CD4-positive, CD25-positive, alpha-beta regulatory T cell (primary cell): ENCODE results near the gene PROSER3. TPM values are rescaled to one million over a fixed set of nuclear protein-coding genes. Genes with fewer than 3 reads are reported as not detected.
A peak's percentile ranks its signal among the peaks of the same experiment; 100 is the strongest.

Experiments
- ATAC-seq, 2 donors: fragments of 150-1000 bp; cut with Tn5 transposase; one replicate each; pipeline ENCODE4 v1.10.0; 2021; ENCODE audit warnings: low read depth in 2 of 2, moderate number of reproducible peaks in 2 of 2, moderate library complexity in 1 of 2
- DNase-seq, 3 donors: peaks; one replicate each; pipeline versions ENCODE4 v3.0.0 to v3.0.0-alpha.2; 2012 to 2022; ENCODE audit warnings: mixed read lengths in 1 of 3
- H3K27ac ChIP-seq: one replicate; pipeline ENCODE4 v1.7.0; 2013; ENCODE audit warnings: mild to moderate bottlenecking, low read length; ENCODE audit not compliant: insufficient read depth, poor library complexity, severe bottlenecking
- H3K27me3 ChIP-seq: one replicate; pipeline ENCODE4 v1.7.0; 2013; ENCODE audit warnings: low read length; ENCODE audit not compliant: control insufficient read depth, insufficient read depth
- H3K36me3 ChIP-seq: one replicate; pipeline ENCODE4 v1.7.0; 2013; ENCODE audit warnings: mild to moderate bottlenecking, low read length, moderate library complexity; ENCODE audit not compliant: control insufficient read depth, insufficient read depth
- H3K4me1 ChIP-seq: 2 replicates; pipeline ENCODE4 v1.7.0; 2013; ENCODE audit warnings: mild to moderate bottlenecking, low read length; ENCODE audit not compliant: insufficient read depth, control insufficient read depth, poor library complexity, severe bottlenecking
- H3K4me3 ChIP-seq: one replicate; pipeline ENCODE4 v1.7.0; 2013; ENCODE audit warnings: low read depth, mild to moderate bottlenecking, low read length, moderate library complexity
- H3K9me3 ChIP-seq, 2 experiments: 1 replicate in 1 of 2; 2 replicates in 1 of 2; pipeline ENCODE4 v1.7.0; 2013; ENCODE audit warnings: low read length in 2 of 2, mild to moderate bottlenecking in 1 of 2, moderate library complexity in 1 of 2; ENCODE audit not compliant: control insufficient read depth in 2 of 2
- H3K27ac Mint-ChIP-seq, 3 donors: one replicate each; pipeline ENCODE4 v1.8.0; 2020 to 2022; ENCODE audit warnings: mild to moderate bottlenecking in 3 of 3, mixed read lengths in 3 of 3, moderate library complexity in 2 of 3
- H3K27me3 Mint-ChIP-seq: one replicate; pipeline ENCODE4 v1.8.0; 2022; ENCODE audit warnings: mild to moderate bottlenecking, mixed read lengths
- H3K36me3 Mint-ChIP-seq: one replicate; pipeline ENCODE4 v1.8.0; 2020; ENCODE audit warnings: mixed read lengths
- H3K4me1 Mint-ChIP-seq, 4 donors: one replicate each; pipeline ENCODE4 v1.8.0; 2020 to 2022; ENCODE audit warnings: mixed read lengths in 4 of 4, mild to moderate bottlenecking in 1 of 4
- H3K4me3 Mint-ChIP-seq, 4 donors: one replicate each; pipeline ENCODE4 v1.8.0; 2020 to 2022; ENCODE audit warnings: mild to moderate bottlenecking in 4 of 4, mixed read lengths in 4 of 4, moderate library complexity in 3 of 4
- H3K9me3 Mint-ChIP-seq, 7 donors: one replicate each; pipeline ENCODE4 v1.8.0; 2020 to 2022; ENCODE audit warnings: mixed read lengths in 7 of 7, mild to moderate bottlenecking in 3 of 7, moderate library complexity in 2 of 7
- polyA plus RNA-seq, 4 donors: library from polyadenylated mRNA; unstranded; fragments of 300-500 nt; fragmentation: Illumina TruSeq; gene quantifications; one replicate each; pipeline ENCODE4 v1.2.3, GENCODE V29; 2021
- total RNA-seq: library from RNA; stranded (reverse); gene quantifications from one replicate; pipeline ENCODE4 v1.2.3, GENCODE V29; 2022

Gene PROSER3
- total and polyA plus RNA-seq, 5 donors from 2014 or later = 4.3 to 39.5 (median 5.0) TPM

DNA sequence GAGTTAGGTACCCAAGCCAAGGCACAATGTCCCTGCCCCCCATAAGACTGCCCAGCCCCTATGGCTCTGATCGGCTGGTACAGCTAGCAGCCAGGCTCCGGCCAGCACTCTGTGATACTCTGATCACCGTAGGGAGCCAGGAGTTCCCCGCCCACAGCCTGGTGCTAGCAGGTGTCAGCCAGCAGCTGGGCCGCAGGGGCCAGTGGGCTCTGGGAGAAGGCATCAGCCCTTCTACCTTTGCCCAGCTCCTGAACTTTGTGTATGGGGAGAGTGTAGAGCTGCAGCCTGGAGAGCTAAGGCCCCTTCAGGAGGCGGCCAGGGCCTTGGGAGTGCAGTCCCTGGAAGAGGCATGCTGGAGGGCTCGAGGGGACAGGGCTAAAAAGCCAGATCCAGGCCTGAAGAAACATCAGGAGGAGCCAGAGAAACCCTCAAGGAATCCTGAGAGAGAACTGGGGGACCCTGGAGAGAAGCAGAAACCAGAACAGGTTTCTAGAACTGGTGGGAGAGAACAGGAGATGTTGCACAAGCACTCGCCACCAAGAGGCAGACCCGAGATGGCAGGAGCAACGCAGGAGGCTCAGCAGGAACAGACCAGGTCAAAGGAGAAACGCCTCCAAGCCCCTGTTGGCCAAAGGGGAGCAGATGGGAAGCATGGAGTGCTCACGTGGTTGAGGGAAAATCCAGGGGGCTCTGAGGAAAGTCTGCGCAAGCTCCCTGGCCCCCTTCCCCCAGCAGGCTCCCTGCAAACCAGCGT lies 43.2 kb upstream of the PROSER3 start:
- peak overlapping the region; percentile 85 to 93 (median 88) for H3K4me3 Mint-ChIP-seq
- no peaks in the 10 kb centered on the region for H3K9me3 Mint-ChIP-seq
- peak overlapping the region; percentile 95 for H3K27ac ChIP-seq
- H3K4me3 ChIP-seq = peak overlapping the region; percentile 69
- DNase-seq (peak in 2 of 3 donors; percentile 24 to 58), ATAC-seq (no peak)
- H3K4me1 Mint-ChIP-seq = peaks cover 20 to 78% (median 52%) of the 10 kb centered on the region in 4 donors
- peak overlapping the region; percentile 95 to 98 (median 97) for H3K27ac Mint-ChIP-seq
- H3K36me3 Mint-ChIP-seq = no peaks in the 10 kb centered on the region
- H3K36me3 ChIP-seq = no peaks in the 10 kb centered on the region
- H3K27me3 Mint-ChIP-seq = peaks cover 4% of the 10 kb centered on the region
- no peaks in the 10 kb centered on the region for H3K27me3 ChIP-seq
- no peaks in the 10 kb centered on the region for H3K9me3 ChIP-seq
- peaks cover 84% of the 10 kb centered on the region for H3K4me1 ChIP-seq

DNA sequence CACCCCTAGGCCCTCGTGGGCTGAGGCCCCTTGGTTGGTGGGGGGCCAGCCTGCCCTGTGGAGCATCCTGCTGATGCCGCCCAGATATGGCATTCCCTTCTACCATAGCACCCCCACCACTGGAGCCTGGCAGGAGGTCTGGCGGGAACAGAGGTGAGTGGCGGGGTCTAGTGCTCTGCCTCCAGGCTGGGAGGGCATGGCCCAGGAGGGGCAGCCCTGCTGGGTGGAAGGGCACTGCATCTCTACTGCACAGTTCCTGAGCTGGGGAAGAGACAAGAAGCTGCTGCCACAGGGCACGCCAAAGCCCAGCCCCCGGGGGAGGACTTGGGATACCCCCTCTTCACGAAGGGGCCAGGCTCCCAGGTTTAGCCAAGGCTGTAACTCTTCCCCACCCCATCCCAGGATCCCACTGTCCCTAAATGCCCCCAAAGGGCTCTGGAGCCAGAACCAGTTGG lies 42.6 kb upstream of the PROSER3 start:
- H3K27ac Mint-ChIP-seq = peak overlapping the region; percentile 92 to 95 (median 95)
- peaks cover 4% of the 10 kb centered on the region for H3K27me3 Mint-ChIP-seq
- Histone ChIP-seq H3K27me3 (no peaks in the 10 kb centered on the region), H3K4me1 (peaks cover 83% of the 10 kb centered on the region), H3K4me3 (no peak overlapping the region), H3K36me3 (peaks cover 5% of the 10 kb centered on the region), H3K27ac (peak overlapping the region; percentile 95), H3K9me3 (no peaks in the 10 kb centered on the region)
- DNase-seq (no peak), ATAC-seq (no peak)
- peaks cover 20 to 78% (median 51%) of the 10 kb centered on the region in 4 donors for H3K4me1 Mint-ChIP-seq
- peaks cover 0 to 1% (median 0%) of the 10 kb centered on the region in 7 donors for H3K9me3 Mint-ChIP-seq
- H3K4me3 Mint-ChIP-seq = peak overlapping the region; percentile 86 to 99 (median 94)
- peaks cover 3% of the 10 kb centered on the region for H3K36me3 Mint-ChIP-seq

DNA sequence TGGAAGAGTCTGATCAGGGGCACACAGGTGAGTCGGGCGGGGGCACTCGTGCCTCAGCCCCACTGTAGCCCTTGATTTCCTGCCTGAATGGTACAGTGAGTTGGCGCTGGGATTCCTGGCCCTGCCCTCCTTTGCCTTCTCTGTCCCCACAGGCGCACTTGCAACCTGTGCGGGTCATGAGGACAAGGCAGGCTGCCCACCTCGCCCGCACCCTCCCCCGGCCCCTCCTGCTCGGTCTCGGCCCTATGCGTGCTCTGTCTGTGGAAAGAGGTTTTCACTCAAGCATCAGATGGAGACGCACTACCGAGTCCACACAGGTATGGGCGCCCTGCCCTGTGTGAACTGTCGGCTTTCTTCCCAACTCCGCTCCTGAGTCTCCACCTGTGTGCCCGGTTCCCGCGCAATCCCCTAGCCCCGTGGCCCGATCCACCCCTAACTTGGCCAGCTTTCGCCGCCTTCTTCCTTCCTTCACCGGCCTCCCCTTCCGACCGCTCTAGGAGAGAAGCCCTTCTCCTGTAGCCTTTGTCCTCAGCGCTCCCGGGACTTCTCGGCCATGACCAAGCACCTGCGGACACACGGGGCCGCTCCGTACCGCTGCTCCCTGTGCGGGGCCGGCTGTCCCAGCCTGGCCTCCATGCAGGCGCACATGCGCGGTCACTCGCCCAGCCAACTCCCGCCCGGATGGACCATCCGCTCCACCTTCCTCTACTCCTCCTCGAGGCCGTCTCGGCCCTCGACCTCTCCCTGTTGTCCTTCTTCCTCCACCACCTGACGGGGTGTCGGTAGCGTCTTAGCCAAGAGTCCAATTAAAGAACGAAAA lies 41.8 kb upstream of the PROSER3 start:
- ATAC-seq (no peak), DNase-seq (peak in 2 of 3 donors; percentile 31 to 48)
- Mint-ChIP-seq H3K27me3 (peaks cover 4% of the 10 kb centered on the region), H3K36me3 (peaks cover 3% of the 10 kb centered on the region), H3K27ac (peak overlapping the region; percentile 92 to 95 (median 95)), H3K9me3 (peaks cover 0 to 1% (median 0%) of the 10 kb centered on the region in 7 donors), H3K4me3 (peak overlapping the region; percentile 86 to 99 (median 94)), H3K4me1 (peaks cover 14 to 71% (median 45%) of the 10 kb centered on the region in 4 donors)
- Histone ChIP-seq H3K27me3 (no peaks in the 10 kb centered on the region), H3K4me1 (peaks cover 75% of the 10 kb centered on the region), H3K4me3 (peak overlapping the region; percentile 68), H3K27ac (peak overlapping the region; percentile 95), H3K9me3 (no peaks in the 10 kb centered on the region), H3K36me3 (peaks cover 6% of the 10 kb centered on the region)

DNA sequence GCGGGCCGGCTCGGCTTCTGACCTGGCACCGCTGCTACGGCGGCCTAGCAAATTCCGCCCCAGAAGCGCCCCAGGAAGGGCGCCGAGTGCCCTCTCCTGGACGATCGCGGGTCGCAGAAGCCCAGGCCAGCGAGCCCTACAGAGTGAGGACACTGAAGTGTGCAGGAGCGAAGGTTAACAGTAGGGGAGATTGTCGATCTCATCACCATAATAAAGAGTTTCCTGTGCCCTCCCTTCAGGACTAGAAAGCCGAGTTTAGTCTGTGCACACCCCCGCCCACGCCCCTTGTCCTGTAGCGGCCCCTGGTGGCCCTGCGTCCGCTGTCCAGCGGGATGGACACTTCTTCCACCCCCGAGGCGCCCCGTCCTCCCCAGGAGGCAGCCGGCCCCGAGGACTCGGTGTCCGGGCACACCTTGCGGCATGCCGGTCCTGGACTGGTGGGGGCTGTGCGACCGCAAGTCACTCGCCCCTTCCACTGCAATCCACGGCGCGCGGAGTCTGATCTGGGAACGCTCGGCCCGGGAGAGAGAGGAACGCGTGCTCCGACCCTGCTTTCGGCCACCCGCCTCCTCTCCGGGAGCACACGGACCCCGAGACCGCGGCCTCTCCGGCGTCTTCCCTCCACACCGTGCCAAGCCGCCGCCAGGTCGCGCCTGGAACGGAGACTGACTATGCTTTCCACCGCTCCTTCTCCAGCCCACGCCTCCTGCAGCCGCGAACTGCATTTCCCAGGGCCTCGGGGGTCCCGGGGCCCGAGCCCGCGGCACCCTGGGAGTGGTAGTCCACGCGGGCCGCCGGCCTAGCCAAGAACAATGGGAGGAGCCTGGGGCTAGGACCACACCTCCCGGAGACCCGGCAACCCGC lies 40.9 kb upstream of the PROSER3 start:
- no peaks in the 10 kb centered on the region for H3K9me3 ChIP-seq
- peak overlapping the region; percentile 95 for H3K27ac ChIP-seq
- peaks cover 0 to 1% (median 0%) of the 10 kb centered on the region in 7 donors for H3K9me3 Mint-ChIP-seq
- peaks cover 4% of the 10 kb centered on the region for H3K27me3 Mint-ChIP-seq
- DNase-seq = peak; percentile 94 to 98 (median 98)
- H3K27me3 ChIP-seq = no peaks in the 10 kb centered on the region
- H3K27ac Mint-ChIP-seq = peak overlapping the region; percentile 92 to 95 (median 95)
- ATAC-seq = peak; percentile 83
- peaks cover 12% of the 10 kb centered on the region for H3K36me3 ChIP-seq
- H3K4me1 ChIP-seq = peaks cover 67% of the 10 kb centered on the region
- H3K4me3 ChIP-seq = peak overlapping the region; percentile 68
- H3K36me3 Mint-ChIP-seq = peaks cover 7% of the 10 kb centered on the region
- H3K4me1 Mint-ChIP-seq = peaks cover 11 to 71% (median 39%) of the 10 kb centered on the region in 4 donors
- peak overlapping the region; percentile 86 to 99 (median 94) for H3K4me3 Mint-ChIP-seq

DNA sequence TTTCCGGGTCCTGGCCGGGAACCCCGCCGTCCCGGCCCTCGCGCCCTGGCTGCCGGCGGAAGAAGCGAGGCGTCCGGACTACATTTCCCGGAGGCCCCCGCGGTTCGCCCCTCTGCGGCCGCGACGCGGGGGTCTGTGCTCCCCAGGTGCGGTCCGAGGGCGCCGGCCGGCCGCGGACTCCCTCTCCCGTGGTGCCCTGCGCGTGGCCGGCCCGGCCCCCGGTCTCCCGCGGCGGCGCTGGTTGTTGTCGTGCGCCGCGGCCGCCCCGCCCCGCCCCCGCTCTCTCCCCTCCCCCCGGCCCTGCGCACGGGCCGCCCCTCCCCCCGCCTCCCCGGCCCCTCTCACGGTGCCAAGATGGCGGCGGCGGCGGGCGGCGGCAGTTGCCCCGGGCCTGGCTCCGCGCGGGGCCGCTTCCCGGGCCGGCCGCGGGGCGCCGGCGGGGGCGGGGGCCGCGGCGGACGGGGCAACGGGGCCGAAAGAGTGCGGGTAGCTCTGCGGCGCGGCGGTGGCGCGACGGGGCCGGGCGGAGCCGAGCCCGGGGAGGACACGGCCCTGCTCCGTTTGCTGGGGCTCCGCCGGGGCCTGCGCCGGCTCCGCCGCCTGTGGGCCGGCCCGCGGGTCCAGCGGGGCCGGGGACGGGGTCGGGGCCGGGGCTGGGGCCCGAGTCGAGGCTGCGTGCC lies 40.2 kb upstream of the PROSER3 start, which contains the start of gene KMT2B:
Gene KMT2B, plus strand, starts transcription at position 339 of the 680 bp plus-strand sequence. Its CDS starts 16 bp downstream, at position 355.
- H3K4me3 Mint-ChIP-seq = peak within 1 kb of the TSS; percentile 87 to 99 (median 95)
- peak in 1 of 2 donors; percentile 24 for ATAC-seq
- H3K27ac Mint-ChIP-seq = peak within 1 kb of the TSS; percentile 92 to 95 (median 95)
- peaks cover 0 to 1% (median 0%) of the 10 kb centered on the region in 7 donors for H3K9me3 Mint-ChIP-seq
- peaks cover 4% of the 10 kb centered on the region for H3K27me3 Mint-ChIP-seq
- H3K4me1 ChIP-seq = peaks cover 59% of the 10 kb centered on the region
- peaks cover 8 to 63% (median 33%) of the 10 kb centered on the region in 4 donors for H3K4me1 Mint-ChIP-seq
- peaks cover 20% of the 10 kb centered on the region for H3K36me3 ChIP-seq
- H3K36me3 Mint-ChIP-seq = peaks cover 7% of the 10 kb centered on the region
- no peaks in the 10 kb centered on the region for H3K9me3 ChIP-seq
- H3K27me3 ChIP-seq = no peaks in the 10 kb centered on the region
- peak within 1 kb of the TSS; percentile 95 for H3K27ac ChIP-seq
- peak within 1 kb of the TSS; percentile 68 for H3K4me3 ChIP-seq
- DNase-seq = no peak

DNA sequence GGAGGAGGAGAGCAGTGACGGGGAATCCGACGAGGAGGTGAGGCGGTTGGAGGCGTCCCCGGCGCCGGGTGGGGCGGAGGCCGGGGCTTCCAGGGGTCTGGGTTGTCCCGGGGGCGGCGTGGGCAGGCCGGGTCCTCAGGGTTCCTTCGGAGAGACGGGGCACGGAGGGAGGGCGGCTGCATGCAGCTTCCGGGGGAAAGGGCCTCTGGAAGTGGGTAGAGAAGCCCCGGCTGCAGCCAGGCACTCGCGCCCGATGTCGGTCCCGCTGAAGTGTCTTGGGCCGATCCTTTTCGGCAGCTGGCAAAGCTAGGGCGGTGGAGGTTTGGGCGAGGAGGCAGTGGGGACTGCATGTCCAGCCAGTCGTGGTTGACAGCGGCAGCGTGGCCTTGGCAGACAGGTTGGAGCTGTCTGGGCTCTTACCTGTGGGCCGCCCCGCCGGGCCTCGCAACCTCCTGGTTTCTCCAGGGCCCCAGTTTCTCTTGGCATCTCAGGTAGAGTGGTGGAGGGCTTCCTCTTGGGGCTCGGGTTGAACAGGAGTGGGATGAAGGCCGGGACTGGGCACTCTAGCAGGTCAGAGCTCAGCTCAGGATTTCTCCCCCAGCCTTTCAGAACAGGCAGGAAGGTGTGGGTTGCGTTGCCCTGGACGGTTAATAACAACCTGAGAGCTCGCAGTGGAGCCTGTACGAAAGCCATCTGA lies 39.5 kb upstream of the PROSER3 start:
- Mint-ChIP-seq H3K4me3 (peak overlapping the region; percentile 87 to 98 (median 93)), H3K4me1 (peaks cover 5 to 56% (median 28%) of the 10 kb centered on the region in 4 donors), H3K27me3 (peaks cover 4% of the 10 kb centered on the region), H3K27ac (peak overlapping the region in 2 of 3 donors; percentile 90 to 93), H3K36me3 (peaks cover 11% of the 10 kb centered on the region), H3K9me3 (peaks cover 0 to 1% (median 0%) of the 10 kb centered on the region in 7 donors)
- Histone ChIP-seq H3K4me1 (peaks cover 52% of the 10 kb centered on the region), H3K36me3 (peaks cover 27% of the 10 kb centered on the region), H3K9me3 (no peaks in the 10 kb centered on the region), H3K4me3 (peak overlapping the region; percentile 62), H3K27ac (peak overlapping the region; percentile 68), H3K27me3 (no peaks in the 10 kb centered on the region)
- peak; percentile 36 to 74 (median 52) for DNase-seq
- no peak for ATAC-seq
